GM12878 (cell line): ENCODE measurements around the gene CACNA2D1. TPM values are rescaled to one million over a fixed set of nuclear protein-coding genes. Genes with fewer than 3 reads are reported as not detected.

Source experiments
- ATAC-seq: fragments of 200-7000 bp; cut with Tn5 transposase; 3 replicates; pipeline ENCODE4 v1.9.1; 2020; ENCODE audit warnings: mild to moderate bottlenecking, moderate library complexity
- BruUV-seq: library from RNA; stranded (reverse); fragments of 400-500 nt; replicated peaks from 2 replicates; lab custom pipeline; 2021; lab: Mats Ljungman, UMichigan
- CTCF ChIA-PET: fragments of 300-600 bp; sonication (Branson Sonifier 250); formaldehyde crosslinking; extraction: SDS; loops from one replicate; lab custom pipeline; 2021; ENCODE audit warnings: inconsistent platforms; lab: Yijun Ruan, JAX
- POLR2A ChIA-PET: fragments of 350-600 bp; formaldehyde crosslinking; extraction: SDS; loops from one replicate; lab custom pipeline; 2021; ENCODE audit warnings: inconsistent platforms; lab: Charles Lee
- RAD21 ChIA-PET: fragments of 300-600 bp; sonication (Branson Sonifier 250); formaldehyde crosslinking; loops from one replicate; lab custom pipeline; 2023; ENCODE audit warnings: antibody characterized with exemption; ENCODE audit not compliant: unreplicated experiment; lab: Charles Lee
- SMC1A ChIA-PET: fragments of 300-600 bp; sonication (Branson Sonifier 250); formaldehyde crosslinking; loops from one replicate; lab custom pipeline; 2023; ENCODE audit not compliant: unreplicated experiment, uncharacterized antibody; lab: Charles Lee
- DNase-seq: peaks from one replicate; pipeline ENCODE4 v3.0.0-alpha.2; 2011; ENCODE audit warnings: low read depth, low spot score
- FAIRE-seq: peaks from 3 replicates; lab custom pipeline; 2011; peaks lifted over from hg19 to GRCh38; lab: Jason Lieb, UNC
- H2AFZ ChIP-seq: 2 replicates; pipeline ENCODE4 v1.6.0; 2011; ENCODE audit warnings: low read depth, low read length, control low read depth; ENCODE audit not compliant: control insufficient read depth
- H3K27ac ChIP-seq: 2 replicates; pipeline ENCODE4 v1.5.1; 2011; ENCODE audit warnings: control low read depth; ENCODE audit not compliant: control insufficient read depth, insufficient read depth
- H3K27me3 ChIP-seq, 2 experiments: replicated peaks in 1 of 2; 2 replicates each; pipeline versions ENCODE4 v1.6.0 to v1.6.1; 2011; ENCODE audit warnings: low read length in 1 of 2; ENCODE audit not compliant: control insufficient read depth in 2 of 2, insufficient read depth in 2 of 2
- H3K36me3 ChIP-seq, 2 experiments: 2 replicates each; pipeline ENCODE4 v1.5.1; 2011; ENCODE audit warnings: low read length in 1 of 2; ENCODE audit not compliant: control insufficient read depth in 2 of 2, insufficient read depth in 2 of 2
- H3K4me1 ChIP-seq: 2 replicates; pipeline ENCODE4 v1.6.1; 2011; ENCODE audit warnings: mild to moderate bottlenecking, low read length, moderate library complexity, mixed read lengths; ENCODE audit not compliant: control insufficient read depth, insufficient read depth
- H3K4me2 ChIP-seq: 2 replicates; pipeline ENCODE4 v1.6.0; 2011; ENCODE audit warnings: control low read depth; ENCODE audit not compliant: control insufficient read depth, insufficient read depth
- H3K4me3 ChIP-seq: fragments of 200-600 bp; sonication (generic); 2 replicates; pipeline ENCODE4 v1.5.1; 2016
- H3K79me2 ChIP-seq: 2 replicates; pipeline ENCODE4 v1.6.0; 2011; ENCODE audit warnings: low read length; ENCODE audit not compliant: control insufficient read depth, insufficient read depth
- H3K9ac ChIP-seq: 2 replicates; pipeline ENCODE4 v1.8.0; 2011; ENCODE audit warnings: low read length, control low read depth, mixed read lengths; ENCODE audit not compliant: control insufficient read depth, insufficient read depth
- H3K9me3 ChIP-seq: replicated peaks from 3 replicates; pipeline ENCODE4 v1.5.1; 2011; ENCODE audit warnings: mild to moderate bottlenecking, low read length; ENCODE audit not compliant: control insufficient read depth, insufficient read depth
- H4K20me1 ChIP-seq: 2 replicates; pipeline ENCODE4 v1.6.0; 2011; ENCODE audit not compliant: control insufficient read depth, insufficient read depth
- BCL3 ChIP-seq: IDR thresholded peaks from 2 replicates; pipeline ENCODE4 v1.6.1; 2011; ENCODE audit warnings: borderline replicate concordance, low read depth, mild to moderate bottlenecking, moderate library complexity, low read length; ENCODE audit not compliant: insufficient read depth, poor library complexity, severe bottlenecking
- NFYA ChIP-seq: IDR thresholded peaks from 2 replicates; pipeline ENCODE4 v1.6.1; 2011; ENCODE audit warnings: low read depth, mild to moderate bottlenecking, low read length, improper control_type of control experiment, borderline replicate concordance
- SREBF2 ChIP-seq: IDR thresholded peaks from 2 replicates; pipeline ENCODE4 v1.6.1; 2012; ENCODE audit warnings: mild to moderate bottlenecking, low read length
- ZBED1 ChIP-seq: IDR thresholded peaks from 2 replicates; pipeline ENCODE4 v1.6.1; 2016; ENCODE audit warnings: borderline replicate concordance
- WGBS: methylation state at CpG from one replicate; pipeline ENCODE4 v1.1.6; 2016; ENCODE audit warnings: low lambda C conversion rate; ENCODE audit not compliant: insufficient replicate concordance, insufficient coverage; ENCODE audit errors: missing lambda C conversion rate; 5-methylcytosine and 5-hydroxymethylcytosine counted together
- in situ Hi-C: fragments of 300-500 bp; cut with MboI; formaldehyde crosslinking; loops from 9 replicates; pipeline ENCODE4 v1.14.3; 2018; ENCODE audit warnings: mixed read lengths
- intact Hi-C: fragments of 100-400 bp; cut with micrococcal nuclease; formaldehyde crosslinking; loops from one replicate; pipeline ENCODE4 v1.14.2; 2022; ENCODE audit not compliant: unreplicated experiment
- polyA plus RNA-seq, 11 experiments: library from polyadenylated mRNA; depleted of rRNA in 4 of 11; unstranded in 6 of 11; stranded (reverse) in 5 of 11; fragments of >200 nt; fragmentation: Nextera tagmentation in 4 of 11; fragmentation: Illumina TruSeq in 1 of 11; extraction: Ambion mirVana in 4 of 11; extraction: Trizol in 1 of 11; gene quantifications; 1 replicate in 1 of 11; 2 replicates in 10 of 11; pipeline versions ENCODE4 v1.2.1 to v1.2.3, GENCODE V29; 2011 to 2016; ENCODE audit warnings: inconsistent platforms in 2 of 11, missing spikeins in 2 of 11, low read depth in 1 of 11
- total RNA-seq, 4 experiments: library from RNA; depleted of rRNA in 3 of 4; stranded (reverse); fragments of >200 nt in 3 of 4; fragmentation: Illumina TruSeq in 1 of 4; extraction: Trizol in 1 of 4; gene quantifications; 2 replicates each; pipeline versions ENCODE4 v1.2.1 to v1.2.3, GENCODE V29; 2013 to 2021
- TF ChIP-seq, protein P1 (sequence below): fragments of 450-650 bp; IDR thresholded peaks from 2 replicates; pipeline ENCODE4 v1.6.1; 2016; ENCODE audit warnings: mild to moderate bottlenecking
- TF ChIP-seq, protein P2 (sequence below): fragments of 450-650 bp; IDR thresholded peaks from 2 replicates; pipeline ENCODE4 v1.6.1; 2017; ENCODE audit warnings: mild to moderate bottlenecking, moderate library complexity

The CACNA2D1 gene
- total and polyA plus RNA-seq, 10 of the 15 experiments (the other 5 are each of a cell fraction or from before 2014, with no cell fraction given): 0.14 to 14.8 (median 0.97) TPM

DNA sequence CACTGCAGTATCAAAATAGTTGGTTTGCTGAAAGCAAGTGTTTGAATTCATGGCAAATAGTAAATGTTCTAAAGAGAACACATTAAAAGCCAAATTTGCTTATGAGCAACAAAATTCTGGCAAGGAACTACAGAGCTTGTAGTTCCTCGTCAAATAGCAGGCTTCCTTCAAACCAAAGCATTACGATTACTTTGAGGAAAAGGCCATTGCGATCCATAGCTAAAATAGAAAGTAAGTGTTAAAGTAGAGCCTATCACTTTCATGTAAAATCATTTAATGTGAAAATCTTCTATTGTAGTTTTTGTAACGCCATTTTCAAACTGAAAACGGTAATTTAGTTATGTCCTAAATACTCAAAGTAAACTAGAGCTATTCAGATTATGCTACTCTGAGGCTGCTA, 20.1 kb downstream of the CACNA2D1 start:
- FAIRE-seq: no peak
- H3K4me3 ChIP-seq: no peak overlapping the region
- H3K4me1 ChIP-seq: no peaks in the 10 kb centered on the region
- no peak for DNase-seq
- no peak overlapping the region for H3K9ac ChIP-seq
- TF ChIP-seq, protein P1, sequence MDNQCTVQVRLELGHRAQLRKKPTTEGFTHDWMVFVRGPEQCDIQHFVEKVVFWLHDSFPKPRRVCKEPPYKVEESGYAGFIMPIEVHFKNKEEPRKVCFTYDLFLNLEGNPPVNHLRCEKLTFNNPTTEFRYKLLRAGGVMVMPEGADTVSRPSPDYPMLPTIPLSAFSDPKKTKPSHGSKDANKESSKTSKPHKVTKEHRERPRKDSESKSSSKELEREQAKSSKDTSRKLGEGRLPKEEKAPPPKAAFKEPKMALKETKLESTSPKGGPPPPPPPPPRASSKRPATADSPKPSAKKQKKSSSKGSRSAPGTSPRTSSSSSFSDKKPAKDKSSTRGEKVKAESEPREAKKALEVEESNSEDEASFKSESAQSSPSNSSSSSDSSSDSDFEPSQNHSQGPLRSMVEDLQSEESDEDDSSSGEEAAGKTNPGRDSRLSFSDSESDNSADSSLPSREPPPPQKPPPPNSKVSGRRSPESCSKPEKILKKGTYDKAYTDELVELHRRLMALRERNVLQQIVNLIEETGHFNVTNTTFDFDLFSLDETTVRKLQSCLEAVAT: peak; percentile 60
- TF ChIP-seq SREBF2: no peak
- no peaks in the 10 kb centered on the region for H4K20me1 ChIP-seq
- in situ Hi-C loops: no loop called here
- ChIA-PET SMC1A (interaction anchor here (0.7 to 7.9 kb wide), 21 partner anchors 8 to 376 kb away, joined by 3 to 58 read pairs (median 6); no protein-coding TSS in a partner anchor), CTCF (interaction anchor here (0.8 to 2.8 kb wide), 8 partner anchors 9 to 148 kb away, joined by 3 to 8 read pairs (median 4); no protein-coding TSS in a partner anchor), POLR2A (interaction anchor here (1.1 to 3.4 kb wide), 4 partner anchors 9 to 45 kb away, joined by 3 to 13 read pairs (median 6); no protein-coding TSS in a partner anchor), RAD21 (interaction anchor here (0.7 to 3.9 kb wide), 18 partner anchors 8 to 197 kb away, joined by 3 to 34 read pairs (median 4); no protein-coding TSS in a partner anchor)
- no peak overlapping the region for H2AFZ ChIP-seq
- H3K27me3 ChIP-seq: no peaks in the 10 kb centered on the region
- intact Hi-C loops: no loop called here
- no peaks in the 10 kb centered on the region for H3K36me3 ChIP-seq
- H3K4me2 ChIP-seq: no peak overlapping the region
- no TSS peak for BruUV-seq
- no peak overlapping the region for H3K27ac ChIP-seq
- ATAC-seq: no peak
- WGBS: 36% methylated on average over 5 of the region's 5 CpGs
- H3K79me2 ChIP-seq: no peaks in the 10 kb centered on the region
- no peaks in the 10 kb centered on the region for H3K9me3 ChIP-seq

DNA sequence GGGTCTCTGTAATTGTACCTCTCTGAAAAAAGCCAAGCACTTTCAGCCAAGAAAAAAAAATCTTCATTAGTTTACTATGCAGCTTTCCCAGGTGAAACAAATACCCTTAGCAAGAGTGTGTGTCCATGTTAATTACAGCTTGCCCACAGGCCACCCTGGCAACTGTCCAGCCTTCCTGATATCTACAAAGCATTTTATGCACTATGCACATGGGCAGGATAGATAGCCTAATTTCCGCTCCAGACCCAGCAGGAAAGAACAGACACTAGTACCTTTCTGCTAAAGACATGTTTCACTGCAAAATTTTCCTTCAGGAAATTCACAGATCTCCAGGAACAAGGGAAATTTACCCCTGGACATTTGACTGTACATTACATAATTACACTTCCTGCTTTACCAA, 24.4 kb downstream of the CACNA2D1 start:
- ATAC-seq (no peak), DNase-seq (no peak), FAIRE-seq (no peak)
- Histone ChIP-seq H3K4me2 (no peak overlapping the region), H3K4me3 (no peak overlapping the region), H3K9ac (no peak overlapping the region), H3K27ac (no peak overlapping the region), H3K27me3 (no peaks in the 10 kb centered on the region), H2AFZ (no peak overlapping the region), H3K9me3 (no peaks in the 10 kb centered on the region), H3K36me3 (no peaks in the 10 kb centered on the region), H4K20me1 (no peaks in the 10 kb centered on the region), H3K79me2 (no peaks in the 10 kb centered on the region), H3K4me1 (no peaks in the 10 kb centered on the region)
- WGBS: 7% methylated on average over 1 of the region's 1 CpG
- in situ Hi-C loops: no loop called here
- intact Hi-C loops: no loop called here
- ChIA-PET SMC1A (interaction anchor here (0.6 to 0.7 kb wide), 2 partner anchors 9 to 11 kb away, joined by 3 read pairs; no protein-coding TSS in a partner anchor), RAD21 (no interaction called here), CTCF (interaction anchor here (1.0 to 1.4 kb wide), 3 partner anchors 13 to 34 kb away, joined by 3 to 6 read pairs (median 3); no protein-coding TSS in a partner anchor), POLR2A (no interaction called here)
- no TSS peak for BruUV-seq
- TF ChIP-seq ZBED1 (no peak), NFYA (no peak), BCL3 (no peak)
- TF ChIP-seq, protein P2, sequence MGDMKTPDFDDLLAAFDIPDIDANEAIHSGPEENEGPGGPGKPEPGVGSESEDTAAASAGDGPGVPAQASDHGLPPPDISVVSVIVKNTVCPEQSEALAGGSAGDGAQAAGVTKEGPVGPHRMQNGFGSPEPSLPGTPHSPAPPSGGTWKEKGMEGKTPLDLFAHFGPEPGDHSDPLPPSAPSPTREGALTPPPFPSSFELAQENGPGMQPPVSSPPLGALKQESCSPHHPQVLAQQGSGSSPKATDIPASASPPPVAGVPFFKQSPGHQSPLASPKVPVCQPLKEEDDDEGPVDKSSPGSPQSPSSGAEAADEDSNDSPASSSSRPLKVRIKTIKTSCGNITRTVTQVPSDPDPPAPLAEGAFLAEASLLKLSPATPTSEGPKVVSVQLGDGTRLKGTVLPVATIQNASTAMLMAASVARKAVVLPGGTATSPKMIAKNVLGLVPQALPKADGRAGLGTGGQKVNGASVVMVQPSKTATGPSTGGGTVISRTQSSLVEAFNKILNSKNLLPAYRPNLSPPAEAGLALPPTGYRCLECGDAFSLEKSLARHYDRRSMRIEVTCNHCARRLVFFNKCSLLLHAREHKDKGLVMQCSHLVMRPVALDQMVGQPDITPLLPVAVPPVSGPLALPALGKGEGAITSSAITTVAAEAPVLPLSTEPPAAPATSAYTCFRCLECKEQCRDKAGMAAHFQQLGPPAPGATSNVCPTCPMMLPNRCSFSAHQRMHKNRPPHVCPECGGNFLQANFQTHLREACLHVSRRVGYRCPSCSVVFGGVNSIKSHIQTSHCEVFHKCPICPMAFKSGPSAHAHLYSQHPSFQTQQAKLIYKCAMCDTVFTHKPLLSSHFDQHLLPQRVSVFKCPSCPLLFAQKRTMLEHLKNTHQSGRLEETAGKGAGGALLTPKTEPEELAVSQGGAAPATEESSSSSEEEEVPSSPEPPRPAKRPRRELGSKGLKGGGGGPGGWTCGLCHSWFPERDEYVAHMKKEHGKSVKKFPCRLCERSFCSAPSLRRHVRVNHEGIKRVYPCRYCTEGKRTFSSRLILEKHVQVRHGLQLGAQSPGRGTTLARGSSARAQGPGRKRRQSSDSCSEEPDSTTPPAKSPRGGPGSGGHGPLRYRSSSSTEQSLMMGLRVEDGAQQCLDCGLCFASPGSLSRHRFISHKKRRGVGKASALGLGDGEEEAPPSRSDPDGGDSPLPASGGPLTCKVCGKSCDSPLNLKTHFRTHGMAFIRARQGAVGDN: no peak
